Colon (tissue), 2 donors: Measurements from ENCODE around the gene OTOP3.

ENCODE experiments used
- FAIRE-seq: peaks from 2 replicates; lab custom pipeline; 2012; peaks lifted over from hg19 to GRCh38; lab: Jason Lieb, UNC
- donor health status: control.
- donor health status: control.

Gene OTOP3

DNA sequence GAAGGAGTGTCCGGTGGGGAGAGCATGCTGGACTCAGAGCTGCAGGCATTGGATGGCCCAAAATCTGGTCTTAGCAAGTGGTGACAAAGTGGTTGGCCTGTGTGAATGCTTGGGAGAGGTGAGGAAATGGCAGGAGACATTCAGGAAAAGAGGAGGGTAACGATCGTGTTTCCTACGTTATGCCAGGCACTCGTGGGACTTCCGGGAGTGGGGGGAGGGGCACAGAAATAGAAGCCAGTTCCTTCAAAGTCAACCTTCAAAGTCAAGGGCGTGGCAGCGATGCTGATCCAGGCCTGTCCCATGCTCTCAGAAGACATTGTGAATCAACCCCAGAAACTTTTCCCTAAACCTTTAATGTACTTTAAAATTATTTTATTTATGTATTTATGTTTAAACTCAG, 3.8 kb downstream of the OTOP3 start:
- FAIRE-seq, result no peak

DNA sequence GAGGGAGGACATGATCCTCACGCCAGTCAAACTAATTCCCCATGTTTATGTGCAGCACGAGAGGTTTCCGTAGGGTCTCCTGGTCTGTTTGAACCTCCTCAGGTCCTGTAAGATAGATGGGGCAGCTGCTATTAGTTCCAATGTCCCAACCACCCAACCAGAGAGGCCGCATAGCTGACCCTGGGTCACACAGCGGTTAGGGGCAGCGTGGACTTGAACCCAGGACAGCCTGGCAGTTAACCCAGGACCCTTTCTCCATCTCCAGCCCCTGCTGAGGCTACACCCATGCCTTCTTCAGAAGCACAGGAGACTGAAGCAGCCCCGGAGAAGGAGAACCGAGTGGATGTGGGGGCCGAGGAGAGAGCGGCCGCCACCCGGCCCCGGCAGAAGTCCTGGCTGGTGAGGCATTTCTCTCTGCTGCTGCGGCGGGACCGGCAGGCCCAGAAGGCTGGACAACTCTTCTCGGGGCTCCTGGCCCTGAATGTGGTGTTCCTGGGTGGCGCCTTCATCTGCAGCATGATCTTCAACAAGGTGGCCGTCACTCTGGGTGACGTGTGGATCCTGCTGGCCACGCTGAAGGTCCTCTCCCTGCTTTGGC, 5.5 kb downstream of the OTOP3 start:
- no peak for FAIRE-seq

DNA sequence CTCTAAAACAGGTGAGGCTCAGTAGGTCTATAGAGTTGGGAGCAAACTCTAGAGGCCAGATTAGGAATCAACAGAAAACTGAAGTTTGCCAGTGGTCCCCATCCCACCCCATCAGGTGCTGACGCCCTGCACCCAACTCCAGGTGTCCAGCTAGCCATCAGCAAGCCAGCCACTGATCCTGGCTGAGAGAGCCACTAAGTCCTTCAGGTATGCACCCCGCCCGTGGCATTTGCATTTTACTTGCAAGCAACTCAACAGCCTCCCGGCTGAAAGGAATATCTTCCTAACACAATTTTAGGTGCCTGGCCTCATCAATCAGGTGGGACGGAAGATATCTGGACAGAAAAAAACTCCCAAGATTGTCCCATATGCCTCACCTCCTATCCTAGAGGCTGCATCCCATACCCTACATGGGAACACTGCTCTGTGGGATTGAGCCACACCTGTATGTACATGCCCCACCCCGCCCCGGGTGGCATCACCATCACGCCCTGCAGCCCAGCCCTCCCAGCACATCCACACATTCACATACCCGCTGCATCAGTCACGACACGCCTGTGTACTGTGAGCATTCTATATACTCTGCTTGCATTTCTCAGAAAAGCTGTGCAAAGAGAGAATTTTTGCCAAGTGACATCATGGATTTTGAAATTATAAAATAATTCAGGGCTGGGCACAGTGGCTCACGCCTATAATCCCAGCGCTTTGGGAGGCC, 8.3 kb downstream of the OTOP3 start:
- FAIRE-seq, result no peak

DNA sequence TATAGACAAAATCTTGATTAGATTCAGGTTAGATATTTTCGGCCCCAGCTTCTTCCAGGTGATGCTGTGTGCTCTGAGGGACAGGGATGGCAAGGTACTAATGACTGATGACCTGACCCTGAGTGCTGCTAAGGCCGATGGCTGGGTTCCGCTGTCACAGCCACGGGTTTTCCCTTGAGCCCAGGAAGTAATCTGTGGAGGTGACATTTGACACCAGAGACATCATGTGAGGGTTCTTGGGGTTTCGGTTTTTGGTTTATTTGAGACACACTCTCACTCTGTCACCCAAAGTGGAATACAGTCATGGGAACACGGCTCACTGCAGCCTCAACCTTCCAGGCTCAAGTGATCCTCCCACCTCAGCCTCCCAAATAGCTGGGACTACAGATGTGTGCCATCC, 9.8 kb downstream of the OTOP3 start:
- no peak for FAIRE-seq

DNA sequence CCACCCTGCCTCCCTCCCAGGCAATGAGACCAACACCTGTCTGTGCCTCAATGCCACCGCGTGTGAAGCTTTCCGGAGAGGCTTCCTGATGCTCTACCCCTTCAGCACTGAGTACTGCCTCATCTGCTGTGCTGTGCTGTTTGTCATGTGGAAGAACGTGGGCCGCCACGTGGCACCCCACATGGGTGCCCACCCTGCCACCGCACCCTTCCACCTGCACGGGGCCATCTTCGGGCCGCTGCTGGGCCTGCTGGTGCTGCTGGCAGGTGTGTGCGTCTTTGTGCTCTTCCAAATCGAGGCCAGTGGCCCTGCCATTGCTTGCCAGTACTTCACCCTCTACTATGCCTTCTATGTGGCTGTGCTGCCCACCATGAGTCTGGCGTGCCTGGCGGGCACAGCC, 10.9 kb downstream of the OTOP3 start:
- FAIRE-seq, result no peak

DNA sequence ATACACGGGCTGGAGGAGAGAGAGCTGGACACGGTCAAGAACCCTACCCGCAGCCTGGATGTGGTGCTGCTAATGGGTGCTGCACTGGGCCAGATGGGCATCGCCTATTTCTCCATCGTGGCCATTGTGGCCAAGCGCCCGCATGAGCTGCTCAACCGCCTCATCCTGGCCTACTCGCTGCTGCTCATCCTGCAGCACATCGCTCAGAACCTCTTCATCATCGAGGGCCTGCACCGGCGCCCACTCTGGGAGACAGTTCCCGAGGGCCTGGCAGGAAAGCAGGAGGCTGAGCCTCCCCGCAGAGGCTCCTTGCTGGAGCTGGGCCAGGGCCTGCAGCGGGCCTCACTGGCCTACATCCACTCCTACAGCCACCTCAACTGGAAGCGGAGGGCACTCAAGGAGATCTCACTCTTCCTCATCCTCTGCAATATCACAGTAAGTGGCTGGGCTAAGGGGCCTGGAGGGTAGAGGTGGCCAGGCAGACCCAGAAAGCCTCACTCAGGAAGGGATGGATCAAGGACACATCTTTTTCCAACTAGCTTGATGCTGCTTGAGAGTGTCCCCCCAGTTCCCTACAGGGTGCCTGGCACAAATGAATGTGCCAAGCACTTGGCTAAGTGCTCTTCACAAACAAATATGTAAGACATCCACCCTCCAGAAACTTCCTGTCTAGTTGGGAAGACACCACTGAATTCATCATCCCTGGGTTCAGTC, 11.5 kb downstream of the OTOP3 start:
- FAIRE-seq, result no peak

DNA sequence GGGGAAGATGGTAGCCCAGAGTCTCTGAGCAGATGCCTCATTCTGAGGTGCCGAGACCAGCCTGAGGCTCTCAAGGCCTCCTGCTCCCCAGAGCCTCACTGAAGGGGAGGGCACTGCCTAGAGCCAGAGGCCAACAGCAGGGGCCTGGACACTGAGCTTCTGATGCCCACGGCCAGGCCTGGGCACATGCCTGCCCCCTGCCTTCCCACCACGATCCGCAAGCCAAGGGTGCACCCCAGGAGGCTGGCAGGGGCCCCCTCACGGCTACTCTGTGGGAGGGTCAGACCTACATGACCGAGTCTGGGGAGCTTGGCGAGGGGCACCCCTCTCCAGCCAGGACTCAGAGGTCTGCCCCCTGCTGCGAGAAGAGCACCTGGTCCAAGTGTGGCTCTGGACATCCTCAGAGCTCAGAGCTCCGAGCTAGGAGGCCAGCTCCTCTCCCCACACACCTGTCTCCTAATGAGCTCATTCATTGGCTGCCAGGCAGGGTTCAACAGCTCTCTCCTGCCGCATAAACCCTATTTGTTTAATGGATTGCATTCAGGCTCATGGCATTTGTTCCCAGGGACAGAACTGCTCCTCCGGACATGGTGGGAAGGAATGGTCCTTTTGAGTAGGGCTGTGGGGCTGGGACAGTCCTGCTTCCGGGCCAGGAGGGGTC, 13.9 kb downstream of the OTOP3 start:
- no peak for FAIRE-seq

DNA sequence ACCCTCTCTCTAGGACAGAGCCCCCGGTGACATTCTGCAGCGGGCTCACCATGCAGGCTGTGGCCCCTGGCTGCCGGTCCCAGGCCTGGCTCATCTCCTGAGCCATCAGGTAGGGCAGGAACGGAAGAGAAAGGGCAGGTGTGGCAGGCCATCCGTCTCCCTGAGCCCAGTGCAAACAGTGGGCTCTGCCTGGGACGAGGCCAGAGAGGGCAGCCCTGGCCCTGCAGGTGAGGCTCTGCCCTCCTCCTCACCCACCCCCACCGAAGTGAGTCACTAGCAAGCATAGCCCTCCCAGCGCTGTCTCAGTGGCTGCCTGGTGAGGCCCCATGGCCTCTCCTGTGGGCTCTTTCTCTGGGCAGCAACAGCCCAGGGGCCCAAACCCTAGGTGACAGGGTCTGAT, 14.5 kb downstream of the OTOP3 start:
- FAIRE-seq, result no peak

DNA sequence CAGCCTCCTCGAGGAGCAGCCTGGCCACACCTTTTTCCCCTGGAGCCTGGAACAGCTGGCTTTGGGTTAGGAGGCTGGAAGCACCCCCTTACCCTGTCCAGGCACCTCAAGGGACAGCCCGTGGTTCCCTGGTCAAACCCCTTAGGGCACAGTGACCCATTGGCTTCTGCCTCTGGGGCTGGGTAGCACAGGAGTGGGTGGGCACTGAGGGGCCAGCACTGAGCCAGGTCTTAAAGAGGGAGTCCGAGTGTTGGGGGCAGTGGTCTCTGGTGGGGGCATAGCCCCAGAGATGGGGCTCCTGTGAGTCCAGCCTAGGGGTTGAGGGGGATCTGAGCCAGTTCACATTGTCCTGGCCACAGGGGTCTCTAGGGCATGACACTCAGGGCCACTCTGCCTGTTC, 15.4 kb downstream of the OTOP3 start:
- no peak for FAIRE-seq

DNA sequence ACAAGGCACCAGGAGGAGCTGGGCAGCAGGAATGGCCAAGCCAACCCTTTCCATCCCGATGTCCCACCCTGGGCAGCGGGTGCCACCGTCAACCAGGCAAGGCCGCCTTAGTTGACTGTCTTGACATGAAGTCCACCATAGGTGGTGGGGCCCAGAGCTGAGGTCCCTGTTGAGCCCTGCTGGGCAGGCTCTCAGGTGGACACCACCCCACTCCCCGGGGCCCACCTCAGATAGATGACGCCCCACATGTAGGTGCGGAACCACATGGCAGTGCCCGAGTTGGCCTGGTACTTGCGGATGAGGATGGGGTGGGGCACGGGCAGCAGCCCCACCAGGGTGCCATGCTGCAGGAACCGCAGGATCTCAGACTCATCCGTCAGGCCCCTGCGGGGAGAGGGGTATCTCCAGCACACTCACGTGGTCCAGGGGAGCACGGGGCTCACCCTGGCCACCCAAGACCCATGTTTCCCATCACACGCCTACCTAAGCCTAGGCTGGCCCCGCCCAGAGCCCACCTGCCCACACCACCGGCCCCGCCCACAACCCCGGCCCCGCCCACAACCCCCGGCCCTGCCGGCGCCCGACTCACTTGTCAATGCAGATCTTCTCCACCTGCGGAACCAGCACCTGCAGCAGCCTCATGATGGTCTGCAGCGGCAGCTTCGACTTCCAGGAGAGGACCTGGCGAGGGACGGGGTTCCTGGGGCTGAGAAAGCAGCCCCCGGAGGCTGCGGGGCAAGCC, 16.2 kb downstream of the OTOP3 start:
- FAIRE-seq, result no peak

DNA sequence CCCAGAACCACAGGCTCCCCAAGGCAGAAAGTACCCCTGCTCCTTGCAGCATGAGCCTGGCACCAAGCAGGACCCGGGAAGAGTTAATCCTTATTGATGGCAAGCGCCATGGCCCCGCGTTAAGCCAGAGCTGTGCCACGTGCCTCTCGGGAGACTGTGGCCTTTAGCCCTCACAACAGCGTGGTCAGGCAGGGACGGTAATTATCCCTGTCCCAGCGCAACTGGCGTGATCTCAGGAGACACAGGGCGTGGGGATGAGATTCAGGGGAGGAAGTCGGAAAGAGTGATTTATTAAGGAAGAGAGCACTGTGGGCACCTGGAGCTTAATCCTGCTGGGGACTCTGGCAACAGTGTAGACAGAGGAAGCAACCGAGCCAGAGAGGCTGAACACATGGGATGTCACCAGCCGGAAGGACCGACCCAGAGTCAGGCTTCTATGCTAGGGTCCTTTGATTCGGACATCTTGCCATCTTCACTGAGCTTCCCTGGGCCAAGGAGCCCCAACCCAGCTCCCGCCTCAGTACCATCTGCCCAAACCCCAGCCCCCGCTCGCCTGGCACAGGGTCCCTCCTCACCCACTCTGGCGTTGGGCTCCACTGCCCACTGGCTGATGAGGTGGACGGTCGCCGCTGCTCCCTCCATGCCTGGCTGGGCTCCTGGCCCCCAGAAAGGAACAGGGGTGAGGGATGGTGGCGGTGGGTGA, 16.9 kb downstream of the OTOP3 start:
- no peak for FAIRE-seq

DNA sequence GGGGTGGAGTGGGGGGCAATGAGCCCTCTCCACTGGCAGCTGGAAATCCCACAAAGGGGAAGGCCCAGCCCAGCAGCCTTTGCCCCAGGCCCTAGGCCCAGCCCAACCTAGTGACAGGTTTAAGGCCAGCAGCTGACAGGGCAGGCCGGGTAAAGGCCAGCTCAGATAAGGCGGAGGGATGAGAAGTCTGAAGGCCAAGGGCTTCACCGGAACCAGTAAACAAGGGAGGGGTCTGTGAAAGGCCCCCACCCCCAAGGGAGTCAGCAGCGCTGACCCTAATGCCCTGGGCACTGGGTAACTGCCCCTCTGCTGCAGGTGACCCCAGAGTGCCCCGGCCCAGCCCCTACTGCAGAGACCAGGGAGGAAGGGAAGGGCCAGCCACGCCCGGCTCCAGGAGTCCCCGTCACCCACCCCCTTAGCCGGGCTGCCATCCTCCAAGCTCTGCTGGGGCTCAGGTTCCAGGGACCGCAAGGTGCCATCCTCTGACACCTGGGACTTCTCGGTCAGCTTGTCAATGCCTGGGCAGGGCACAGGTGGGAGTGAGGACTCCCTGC, 17.5 kb downstream of the OTOP3 start:
- FAIRE-seq, result no peak

DNA sequence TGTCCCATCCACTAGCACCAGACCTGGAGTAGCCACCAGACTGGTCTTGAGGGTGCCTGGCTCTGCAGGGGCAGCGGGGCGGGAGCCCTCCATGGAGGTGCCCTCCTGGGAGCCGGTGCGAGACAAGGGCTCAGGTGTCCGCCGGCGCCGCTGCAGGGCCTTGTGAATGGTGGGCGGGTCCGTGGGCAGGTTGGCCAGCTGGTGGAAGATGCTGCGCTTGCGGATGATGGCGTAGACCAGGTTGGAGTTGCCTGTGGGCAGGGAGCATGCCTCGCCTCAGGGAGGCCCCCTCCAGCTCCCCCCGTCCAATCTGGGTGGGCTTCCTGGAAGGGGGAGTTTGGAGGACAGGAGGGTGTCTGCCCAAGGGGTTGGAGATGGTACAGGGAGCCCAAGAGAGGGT, 18.4 kb downstream of the OTOP3 start:
- FAIRE-seq, result no peak

DNA sequence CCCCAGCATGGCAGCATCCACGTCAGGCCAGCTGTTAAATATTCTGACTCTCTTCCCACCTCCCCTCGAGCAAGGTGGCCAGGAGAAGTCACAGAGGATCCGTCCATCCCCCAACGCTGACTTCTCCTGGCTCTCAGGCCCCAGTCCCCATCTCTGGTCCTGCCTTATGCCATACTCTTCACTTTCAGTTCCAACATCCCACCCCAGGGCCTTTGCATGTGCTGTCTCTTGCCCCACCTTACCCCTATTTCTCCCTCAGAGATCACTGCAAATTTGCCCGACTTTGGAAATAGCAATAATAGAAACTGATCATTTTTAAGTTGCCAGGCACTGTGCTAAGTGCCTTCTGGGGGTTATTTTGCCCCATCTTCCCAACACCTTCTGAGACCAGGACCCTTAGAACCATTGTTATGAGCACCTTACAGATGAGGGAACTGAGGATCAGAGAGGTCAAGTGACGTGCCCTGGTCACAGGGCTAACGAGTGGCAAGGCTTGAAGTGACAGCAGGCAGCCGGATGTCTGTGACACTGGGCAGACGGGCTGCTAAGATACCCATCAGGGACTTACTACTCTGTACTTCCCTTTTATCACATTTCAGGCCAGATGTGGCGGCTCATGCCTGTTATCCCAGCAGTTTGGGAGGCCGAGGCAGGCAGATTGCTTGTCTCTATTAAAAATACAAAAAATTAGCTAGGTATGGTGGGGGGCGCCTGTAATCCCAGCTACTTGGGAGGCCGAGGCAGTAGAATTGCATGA, 19.1 kb downstream of the OTOP3 start:
- FAIRE-seq, result no peak

DNA sequence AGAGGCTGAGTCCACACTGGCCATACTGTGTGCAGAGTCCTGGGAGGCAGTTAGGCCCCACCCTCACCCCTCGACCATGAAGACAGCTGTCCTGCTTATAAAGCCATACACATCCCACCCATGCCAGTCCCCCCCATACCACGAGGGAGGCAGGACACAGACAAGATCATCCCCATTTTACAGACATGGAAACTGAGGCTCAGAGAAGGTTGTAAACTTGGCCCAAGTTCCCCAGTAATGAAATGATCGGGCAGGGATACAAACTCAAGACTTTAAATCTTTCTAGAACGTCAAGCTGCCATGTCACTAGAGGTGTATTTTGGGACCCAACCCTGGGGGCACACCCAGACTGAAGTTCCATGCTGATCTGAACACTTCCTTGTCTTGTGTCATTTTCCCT, 20.4 kb downstream of the OTOP3 start:
- FAIRE-seq, result no peak

DNA sequence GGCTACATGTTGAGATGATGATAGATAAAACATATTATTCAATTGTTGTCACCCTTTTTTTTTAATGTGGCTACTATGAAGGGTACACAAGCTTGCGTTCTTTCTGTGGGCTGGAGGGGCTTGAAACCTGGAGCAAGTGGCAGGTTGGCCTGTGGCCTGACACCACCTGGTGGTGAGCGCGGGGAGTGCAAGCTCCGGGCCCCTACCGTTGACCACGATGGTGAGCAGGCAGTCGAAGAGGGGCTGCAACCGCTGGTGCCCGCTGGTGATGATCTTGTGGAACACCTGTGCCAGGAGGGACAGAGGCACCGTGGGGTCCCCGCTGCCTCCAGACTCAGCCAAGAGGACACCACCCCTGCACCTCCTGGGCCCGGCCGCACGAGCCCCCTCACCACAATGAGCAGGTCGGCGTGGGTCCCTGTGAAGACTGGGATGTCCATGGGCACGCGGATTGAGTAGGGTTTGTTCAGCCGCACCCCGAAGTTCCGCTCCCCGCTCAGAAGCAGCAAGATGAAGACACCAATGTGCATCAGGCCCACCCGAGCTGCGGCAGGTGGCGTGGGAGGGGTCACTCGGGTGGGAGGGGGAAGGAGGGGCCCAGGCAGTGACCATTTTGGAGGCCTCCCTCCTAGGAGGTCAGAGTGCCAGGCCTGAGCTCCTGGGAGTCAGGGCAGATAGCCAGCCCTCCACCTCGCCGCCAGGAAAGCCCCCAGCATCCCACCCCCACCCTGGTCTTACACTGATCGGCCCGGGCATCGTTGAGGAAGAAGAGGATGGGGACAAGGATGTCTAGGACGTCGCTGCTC, 22.4 kb downstream of the OTOP3 start:
- no peak for FAIRE-seq

DNA sequence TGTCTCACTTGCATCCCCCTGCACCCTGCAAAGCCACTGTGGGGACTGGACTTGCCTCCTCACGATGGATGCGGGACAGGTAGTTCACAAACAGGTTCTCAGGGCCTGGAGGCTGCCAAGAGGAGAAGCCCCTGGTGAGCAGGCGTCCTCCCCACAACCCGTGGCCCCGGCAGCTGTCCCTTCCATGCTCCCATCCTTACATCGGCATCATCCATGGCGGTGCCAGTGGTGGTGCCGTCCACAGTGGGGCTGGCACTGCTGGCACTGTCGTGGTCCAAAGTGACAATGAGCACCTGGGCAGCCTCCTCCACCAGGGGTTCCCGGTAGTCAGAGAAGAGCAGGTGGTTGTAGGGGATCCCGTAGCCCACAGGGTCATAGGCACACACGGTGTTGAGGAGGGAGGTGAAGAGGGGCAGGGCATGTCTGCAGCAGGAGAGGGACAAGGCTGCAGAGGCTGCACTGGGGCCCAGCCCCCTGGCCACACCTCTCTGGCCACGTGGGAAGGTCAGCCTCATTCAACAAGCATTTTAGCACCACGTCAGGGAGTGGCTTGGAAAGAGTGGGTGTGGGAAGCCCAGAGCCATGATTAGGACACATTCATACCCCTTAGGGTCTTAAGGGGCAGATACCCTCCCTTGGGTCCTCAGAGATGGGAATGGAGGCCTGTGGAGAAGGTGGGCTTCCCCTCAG, 24.3 kb downstream of the OTOP3 start:
- FAIRE-seq, result no peak

DNA sequence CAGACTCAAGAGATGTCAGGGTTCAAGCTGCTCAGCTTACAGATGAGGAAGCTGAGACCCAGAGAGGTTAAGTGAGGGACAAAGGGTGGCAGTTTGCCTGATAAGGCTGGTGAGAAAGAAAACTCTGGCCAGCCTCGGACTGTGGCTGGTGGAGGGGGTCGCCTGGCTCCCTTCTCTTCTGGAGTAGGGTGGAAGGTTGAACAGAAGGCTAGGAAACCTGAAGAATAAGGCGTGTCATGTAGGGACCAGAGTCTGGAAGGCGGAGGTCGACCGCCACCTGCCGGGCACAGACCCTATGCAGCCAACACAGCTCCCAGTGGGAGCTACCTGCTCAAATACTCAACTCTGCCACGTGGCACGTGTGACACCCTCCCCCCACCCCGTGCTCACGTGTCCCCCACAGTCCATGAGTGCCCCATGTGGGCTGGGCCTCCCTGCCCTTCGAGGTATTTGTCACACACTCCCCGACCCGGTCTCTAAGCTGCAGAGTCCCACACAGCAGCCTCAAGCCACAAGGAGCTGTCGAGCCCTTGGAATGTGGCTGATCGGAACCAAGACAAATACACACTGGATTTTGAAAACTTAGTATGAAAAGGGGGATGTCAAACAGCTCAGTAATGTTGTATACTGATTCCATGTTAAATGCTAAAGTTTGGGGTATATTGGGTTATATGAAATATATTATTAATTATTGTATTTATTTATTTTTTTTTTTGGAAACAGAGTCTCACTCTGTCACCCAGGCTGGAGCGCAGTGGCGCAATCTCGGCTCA, 25.1 kb downstream of the OTOP3 start:
- FAIRE-seq, result no peak
